Panc1 (cell line): ENCODE data around the gene MYO1F. TPM values are rescaled to one million over a fixed set of nuclear protein-coding genes. Genes with fewer than 3 reads are reported as not detected.

Experiments used
- ATAC-seq: fragments of 200-7000 bp; cut with Tn5 transposase; 2 replicates; pipeline ENCODE4 v1.9.1; 2020; ENCODE audit warnings: mild to moderate bottlenecking, moderate library complexity
- BruUV-seq: library from RNA; stranded (reverse); fragments of 400-500 nt; replicated peaks from 2 replicates; lab custom pipeline; 2021; lab: Mats Ljungman, UMichigan
- CTCF ChIA-PET: fragments of 300-600 bp; sonication (Branson Sonifier 250); formaldehyde crosslinking; loops from one replicate; lab custom pipeline; 2022; ENCODE audit warnings: antibody characterized with exemption; lab: Charles Lee
- POLR2A ChIA-PET: fragments of 300-600 bp; sonication (Branson Sonifier 250); formaldehyde crosslinking; loops from one replicate; lab custom pipeline; 2022; ENCODE audit warnings: antibody characterized with exemption; lab: Charles Lee
- DNase-seq: peaks from one replicate; pipeline ENCODE4 v3.0.0-alpha.2; 2010; ENCODE audit warnings: low read depth, low spot score
- H3K27ac ChIP-seq: 2 replicates; pipeline ENCODE4 v1.5.1; 2011; ENCODE audit warnings: mild to moderate bottlenecking, low read length, inconsistent platforms
- H3K27me3 ChIP-seq: fragments of 200-500 bp; sonication (Bioruptor generic); 2 replicates; pipeline ENCODE4 v1.6.0; 2014; ENCODE audit warnings: low read length, inconsistent platforms; ENCODE audit not compliant: control insufficient read depth, insufficient read depth
- H3K36me3 ChIP-seq: fragments of 200-500 bp; sonication (Bioruptor generic); 2 replicates; pipeline ENCODE4 v1.5.1; 2014; ENCODE audit warnings: inconsistent platforms, mild to moderate bottlenecking, low read length, moderate library complexity; ENCODE audit not compliant: control insufficient read depth, insufficient read depth
- H3K4me1 ChIP-seq: 2 replicates; pipeline ENCODE4 v1.5.1; 2011; ENCODE audit warnings: inconsistent platforms, mild to moderate bottlenecking, low read length, moderate library complexity; ENCODE audit not compliant: control insufficient read depth, insufficient read depth
- H3K4me3 ChIP-seq, 2 experiments: 2 replicates each; pipeline ENCODE4 v1.5.1; 2011 to 2012; ENCODE audit warnings: low read depth in 2 of 2, low read length in 2 of 2, mild to moderate bottlenecking in 2 of 2, inconsistent platforms in 1 of 2, moderate library complexity in 1 of 2
- H3K9me3 ChIP-seq: fragments of 200-500 bp; sonication (Bioruptor generic); 2 replicates; pipeline ENCODE4 v1.5.1; 2014; ENCODE audit warnings: low read depth, mild to moderate bottlenecking, inconsistent platforms, low read length, moderate library complexity; ENCODE audit not compliant: control insufficient read depth, insufficient read depth
- POLR2AphosphoS5 ChIP-seq: IDR thresholded peaks from 2 replicates; pipeline ENCODE4 v1.6.1; 2012; ENCODE audit warnings: mild to moderate bottlenecking, low read depth, low read length, moderate library complexity
- SIN3A ChIP-seq: IDR thresholded peaks from 2 replicates; pipeline ENCODE4 v1.6.1; 2012; ENCODE audit warnings: low read depth, mild to moderate bottlenecking, low read length, moderate library complexity, borderline replicate concordance; ENCODE audit not compliant: insufficient read depth
- TCF7L2 ChIP-seq: IDR thresholded peaks from 2 replicates; pipeline ENCODE4 v1.6.1; 2011; ENCODE audit warnings: mild to moderate bottlenecking, low read depth, low read length, inconsistent platforms
- in situ Hi-C: cut with HindIII; loops from 2 replicates; pipeline ENCODE4 v1.10.0; 2016; ENCODE audit warnings: low sequenced_read_pairs, low pct_unique_long_range_greater_than_20kb
- intact Hi-C: fragments of 100-400 bp; cut with micrococcal nuclease; formaldehyde crosslinking; loops from one replicate; pipeline ENCODE4 v1.10.0; 2022; ENCODE audit not compliant: unreplicated experiment
- total RNA-seq: library from RNA; stranded (reverse); gene quantifications from one replicate; pipeline ENCODE4 v1.2.1, GENCODE V29; 2021; ENCODE audit not compliant: unreplicated experiment
- TF ChIP-seq, protein P1 (sequence below): fragments of 450-650 bp; IDR thresholded peaks from 2 replicates; pipeline ENCODE4 v1.5.1; 2017; ENCODE audit warnings: mild to moderate bottlenecking
- TF ChIP-seq, protein P2 (sequence below), 2 experiments: IDR thresholded peaks; 2 replicates each; pipeline ENCODE4 v1.6.1; 2011 to 2012; ENCODE audit warnings: low read depth in 2 of 2, control low read depth in 1 of 2, low read length in 1 of 2, mild to moderate bottlenecking in 1 of 2, moderate library complexity in 1 of 2; ENCODE audit not compliant: insufficient read depth in 1 of 2

The MYO1F gene
- total RNA-seq, 1 experiment from 2014 or later = 0.33 TPM

DNA sequence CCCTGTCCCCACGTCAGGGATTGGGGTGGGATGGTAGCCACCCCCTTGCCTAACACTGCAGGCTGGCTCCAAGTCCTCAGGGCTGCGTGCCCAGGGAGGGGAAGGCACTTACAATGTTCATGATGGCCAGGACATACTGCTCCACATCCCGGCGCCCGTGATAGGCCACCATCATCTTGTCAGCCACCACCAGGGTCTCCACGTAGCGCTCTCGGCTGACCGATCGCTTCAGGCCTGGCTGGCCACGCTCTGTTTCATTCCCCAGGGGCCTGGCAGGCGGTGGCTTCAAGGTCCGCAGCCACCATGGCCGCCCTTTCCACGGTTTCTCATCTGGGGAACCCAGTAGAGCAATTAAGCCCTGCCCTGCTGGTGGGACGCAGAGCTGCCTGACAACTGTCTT lies 23.6 kb upstream of the MYO1F start:
- H3K4me1 ChIP-seq = no peaks in the 10 kb centered on the region
- ATAC-seq = no peak
- in situ Hi-C loops = no loop called here
- no peaks in the 10 kb centered on the region for H3K36me3 ChIP-seq
- H3K27me3 ChIP-seq = no peaks in the 10 kb centered on the region
- DNase-seq = no peak
- no TSS peak for BruUV-seq
- no peak for TF ChIP-seq TCF7L2
- TF ChIP-seq, protein P1, sequence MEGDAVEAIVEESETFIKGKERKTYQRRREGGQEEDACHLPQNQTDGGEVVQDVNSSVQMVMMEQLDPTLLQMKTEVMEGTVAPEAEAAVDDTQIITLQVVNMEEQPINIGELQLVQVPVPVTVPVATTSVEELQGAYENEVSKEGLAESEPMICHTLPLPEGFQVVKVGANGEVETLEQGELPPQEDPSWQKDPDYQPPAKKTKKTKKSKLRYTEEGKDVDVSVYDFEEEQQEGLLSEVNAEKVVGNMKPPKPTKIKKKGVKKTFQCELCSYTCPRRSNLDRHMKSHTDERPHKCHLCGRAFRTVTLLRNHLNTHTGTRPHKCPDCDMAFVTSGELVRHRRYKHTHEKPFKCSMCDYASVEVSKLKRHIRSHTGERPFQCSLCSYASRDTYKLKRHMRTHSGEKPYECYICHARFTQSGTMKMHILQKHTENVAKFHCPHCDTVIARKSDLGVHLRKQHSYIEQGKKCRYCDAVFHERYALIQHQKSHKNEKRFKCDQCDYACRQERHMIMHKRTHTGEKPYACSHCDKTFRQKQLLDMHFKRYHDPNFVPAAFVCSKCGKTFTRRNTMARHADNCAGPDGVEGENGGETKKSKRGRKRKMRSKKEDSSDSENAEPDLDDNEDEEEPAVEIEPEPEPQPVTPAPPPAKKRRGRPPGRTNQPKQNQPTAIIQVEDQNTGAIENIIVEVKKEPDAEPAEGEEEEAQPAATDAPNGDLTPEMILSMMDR = no peak
- no peak for TF ChIP-seq SIN3A
- no peak for TF ChIP-seq POLR2AphosphoS5
- TF ChIP-seq, protein P2, sequence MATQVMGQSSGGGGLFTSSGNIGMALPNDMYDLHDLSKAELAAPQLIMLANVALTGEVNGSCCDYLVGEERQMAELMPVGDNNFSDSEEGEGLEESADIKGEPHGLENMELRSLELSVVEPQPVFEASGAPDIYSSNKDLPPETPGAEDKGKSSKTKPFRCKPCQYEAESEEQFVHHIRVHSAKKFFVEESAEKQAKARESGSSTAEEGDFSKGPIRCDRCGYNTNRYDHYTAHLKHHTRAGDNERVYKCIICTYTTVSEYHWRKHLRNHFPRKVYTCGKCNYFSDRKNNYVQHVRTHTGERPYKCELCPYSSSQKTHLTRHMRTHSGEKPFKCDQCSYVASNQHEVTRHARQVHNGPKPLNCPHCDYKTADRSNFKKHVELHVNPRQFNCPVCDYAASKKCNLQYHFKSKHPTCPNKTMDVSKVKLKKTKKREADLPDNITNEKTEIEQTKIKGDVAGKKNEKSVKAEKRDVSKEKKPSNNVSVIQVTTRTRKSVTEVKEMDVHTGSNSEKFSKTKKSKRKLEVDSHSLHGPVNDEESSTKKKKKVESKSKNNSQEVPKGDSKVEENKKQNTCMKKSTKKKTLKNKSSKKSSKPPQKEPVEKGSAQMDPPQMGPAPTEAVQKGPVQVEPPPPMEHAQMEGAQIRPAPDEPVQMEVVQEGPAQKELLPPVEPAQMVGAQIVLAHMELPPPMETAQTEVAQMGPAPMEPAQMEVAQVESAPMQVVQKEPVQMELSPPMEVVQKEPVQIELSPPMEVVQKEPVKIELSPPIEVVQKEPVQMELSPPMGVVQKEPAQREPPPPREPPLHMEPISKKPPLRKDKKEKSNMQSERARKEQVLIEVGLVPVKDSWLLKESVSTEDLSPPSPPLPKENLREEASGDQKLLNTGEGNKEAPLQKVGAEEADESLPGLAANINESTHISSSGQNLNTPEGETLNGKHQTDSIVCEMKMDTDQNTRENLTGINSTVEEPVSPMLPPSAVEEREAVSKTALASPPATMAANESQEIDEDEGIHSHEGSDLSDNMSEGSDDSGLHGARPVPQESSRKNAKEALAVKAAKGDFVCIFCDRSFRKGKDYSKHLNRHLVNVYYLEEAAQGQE (IDR thresholded peaks at IDR 0.05; ENCODE audit: insufficient read depth in 1 of 2, low read depth in 2 of 2, low read length in 1 of 2) = no peak
- intact Hi-C loops = no loop called here
- ChIA-PET CTCF (no interaction called here), POLR2A (no interaction called here)
- no peak overlapping the region for H3K27ac ChIP-seq
- H3K4me3 ChIP-seq = no peak overlapping the region
- H3K9me3 ChIP-seq = no peaks in the 10 kb centered on the region

DNA sequence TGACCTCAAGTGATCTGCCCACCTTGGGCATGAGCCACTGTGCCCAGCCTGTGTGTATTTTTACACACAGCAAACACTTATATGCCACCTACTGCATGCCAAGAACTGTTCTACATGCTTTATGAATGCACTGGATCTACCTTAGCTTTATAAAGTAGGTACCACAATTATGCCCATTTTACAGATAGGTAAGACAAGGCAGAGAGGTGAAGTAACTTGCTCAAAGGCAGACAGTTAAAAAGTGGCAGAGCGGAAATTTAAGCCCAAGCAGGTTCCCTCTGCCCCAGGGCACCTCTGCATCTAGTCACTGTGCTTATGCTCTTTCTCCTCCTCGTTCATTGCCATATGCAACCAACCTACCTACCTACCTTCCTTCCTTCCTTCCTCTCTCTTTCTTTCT lies 22.8 kb upstream of the MYO1F start:
- H3K27me3 ChIP-seq = no peaks in the 10 kb centered on the region
- ChIA-PET CTCF (no interaction called here), POLR2A (no interaction called here)
- H3K36me3 ChIP-seq = no peaks in the 10 kb centered on the region
- no peak for DNase-seq
- H3K9me3 ChIP-seq = no peaks in the 10 kb centered on the region
- no peak for TF ChIP-seq TCF7L2
- TF ChIP-seq, protein P2 (IDR thresholded peaks at IDR 0.05; ENCODE audit: insufficient read depth in 1 of 2, low read depth in 2 of 2, low read length in 1 of 2) = no peak
- no peak for TF ChIP-seq POLR2AphosphoS5
- TF ChIP-seq SIN3A = no peak
- TF ChIP-seq, protein P1 = no peak
- H3K4me1 ChIP-seq = no peaks in the 10 kb centered on the region
- intact Hi-C loops (no loop called here), in situ Hi-C loops (no loop called here)
- H3K27ac ChIP-seq = no peak overlapping the region
- BruUV-seq = no TSS peak
- H3K4me3 ChIP-seq = no peak overlapping the region
- no peak for ATAC-seq
